Central memory CD4-positive, alpha-beta T cell (primary cell): ENCODE results near the gene PML.

Source experiments
- DNase-seq: peaks from one replicate; pipeline ENCODE4 v3.0.0; 2022
- total RNA-seq, 3 experiments: gene quantifications; one replicate each; lab custom pipeline; 2026; lab: John Stamatoyannopoulos, UW

Gene PML
- total RNA-seq = 23.6 to 56.0 (median 41.6) reads per million in 3 experiments

- DNase-seq = peak; percentile 85
Measured at GRCh38 chr15:73994413-73994883, at the start of gene PML. Gene PML (plus strand): TSS chr15:73994716. CDS start chr15:73994813, 97 bp downstream.

GRCh38 chr15:73945130-73945508 is 49.4 kb upstream of the PML start:
- DNase-seq = no peak

- no peak for DNase-seq
Measured at GRCh38 chr15:73946046-73946721, 48.3 kb upstream of the PML start.

GRCh38 chr15:73946795-73947370 is 47.6 kb upstream of the PML start:
- DNase-seq = no peak

GRCh38 chr15:73947651-73948050 is 46.9 kb upstream of the PML start:
- DNase-seq = no peak

GRCh38 chr15:73948396-73948795 is 46.1 kb upstream of the PML start:
- DNase-seq = no peak

- DNase-seq = no peak
Measured at GRCh38 chr15:73948982-73949381, 45.5 kb upstream of the PML start.

GRCh38 chr15:73949496-73949895 is 45.0 kb upstream of the PML start:
- DNase-seq = no peak

- no peak for DNase-seq
Measured at GRCh38 chr15:73950479-73950830, 44.1 kb upstream of the PML start.

- DNase-seq = peak; percentile 59
Measured at GRCh38 chr15:73950831-73951561, 43.5 kb upstream of the PML start.

- no peak for DNase-seq
Measured at GRCh38 chr15:73951601-73952000, 42.9 kb upstream of the PML start.

- no peak for DNase-seq
Measured at GRCh38 chr15:73952171-73952912, 42.2 kb upstream of the PML start.

GRCh38 chr15:73952913-73953750 is 41.4 kb upstream of the PML start:
- no peak for DNase-seq

GRCh38 chr15:73954188-73955145 is 40.0 kb upstream of the PML start:
- no peak for DNase-seq

- no peak for DNase-seq
Measured at GRCh38 chr15:73955326-73955725, 39.2 kb upstream of the PML start.

GRCh38 chr15:73955861-73956742 is 38.4 kb upstream of the PML start:
- DNase-seq = no peak

GRCh38 chr15:73956743-73957135 is 37.8 kb upstream of the PML start:
- DNase-seq = no peak

GRCh38 chr15:73957276-73957675 is 37.2 kb upstream of the PML start:
- DNase-seq = no peak

GRCh38 chr15:73957785-73958184 is 36.7 kb upstream of the PML start:
- DNase-seq = no peak

GRCh38 chr15:73959012-73959581 is 35.4 kb upstream of the PML start:
- peak; percentile 50 for DNase-seq
